EH (cell line): ENCODE data around the gene VIPR2.
A peak's percentile ranks its signal among the peaks of the same experiment; 100 is the strongest.

ENCODE experiments used
- DNase-seq: peaks from one replicate; pipeline ENCODE4 v3.0.0-alpha.2; 2015; ENCODE audit warnings: low read depth

VIPR2 gene

DNA sequence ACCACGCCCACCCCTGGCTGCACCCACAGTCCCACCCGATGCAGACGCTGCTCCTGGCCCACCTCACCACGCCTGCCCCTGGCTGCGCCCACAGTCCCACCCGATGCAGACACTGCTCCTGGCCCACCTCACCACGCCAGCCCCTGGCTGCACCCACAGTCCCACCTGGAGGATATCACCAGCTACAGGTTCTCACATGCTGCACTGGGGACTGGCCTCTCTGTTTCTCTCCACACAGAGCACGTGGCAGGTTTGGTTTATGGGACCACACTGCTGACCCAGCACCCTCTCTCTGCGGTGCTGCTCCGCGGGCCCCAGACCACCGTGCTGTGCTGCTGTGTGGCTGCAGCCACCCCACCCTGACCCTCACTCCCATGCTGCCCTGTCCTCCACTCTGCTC is 120.9 kb downstream of the VIPR2 start:
- no peak for DNase-seq

DNA sequence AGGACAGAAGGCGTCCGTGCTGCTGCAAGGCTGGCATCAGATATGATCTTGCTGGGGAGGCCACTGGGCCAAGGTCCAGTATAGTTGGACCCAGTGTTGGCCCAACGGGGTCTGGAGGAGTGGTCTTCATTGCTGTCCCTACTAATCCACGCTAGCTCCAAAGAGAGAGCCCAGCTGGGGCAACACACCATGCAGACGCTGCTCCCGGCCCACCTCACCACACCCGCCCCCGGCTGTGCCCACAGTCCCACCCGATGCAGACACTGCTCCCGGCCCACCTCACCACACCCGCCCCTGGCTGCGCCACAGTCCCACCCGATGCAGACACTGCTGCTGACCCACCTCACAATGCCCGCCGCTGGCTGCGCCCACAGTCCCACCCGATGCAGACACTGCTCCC is 121.5 kb downstream of the VIPR2 start:
- DNase-seq, result no peak

DNA sequence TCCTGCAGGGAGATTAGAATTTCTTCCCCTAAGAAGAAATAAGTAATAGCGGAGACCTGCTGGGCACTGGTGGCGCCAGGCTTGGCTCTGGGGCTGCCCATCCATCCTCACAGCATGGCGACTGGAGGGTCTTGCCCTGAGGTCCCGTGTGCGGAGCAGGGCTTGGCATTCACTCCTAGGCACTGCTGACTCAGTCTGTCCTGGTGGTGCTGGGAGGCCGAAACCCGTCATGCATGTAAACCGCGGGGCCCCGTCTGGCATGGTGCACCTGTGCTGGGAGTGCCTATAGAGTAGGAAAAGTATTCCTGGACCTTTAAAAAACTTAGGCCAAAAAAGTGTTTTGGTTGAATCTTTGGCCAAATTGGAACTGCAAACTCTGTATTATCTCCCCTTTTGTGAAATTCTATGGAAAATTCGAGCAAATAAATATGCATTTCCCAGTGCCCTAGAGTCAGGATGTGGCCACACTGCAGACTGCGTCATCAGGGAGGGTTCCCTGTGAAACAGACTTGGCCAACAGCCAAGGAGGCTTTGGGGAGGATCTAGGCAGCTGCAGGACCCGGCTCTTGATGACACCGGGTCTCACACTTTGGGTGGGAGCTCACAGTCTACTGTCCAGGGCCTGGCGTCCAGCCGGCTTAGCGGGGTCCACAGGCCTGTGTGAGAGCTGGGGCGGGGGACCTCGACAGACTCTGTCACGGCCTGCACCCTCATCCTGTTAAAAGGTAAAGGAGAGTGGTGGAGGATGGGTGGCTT is 122.3 kb downstream of the VIPR2 start:
- no peak for DNase-seq

DNA sequence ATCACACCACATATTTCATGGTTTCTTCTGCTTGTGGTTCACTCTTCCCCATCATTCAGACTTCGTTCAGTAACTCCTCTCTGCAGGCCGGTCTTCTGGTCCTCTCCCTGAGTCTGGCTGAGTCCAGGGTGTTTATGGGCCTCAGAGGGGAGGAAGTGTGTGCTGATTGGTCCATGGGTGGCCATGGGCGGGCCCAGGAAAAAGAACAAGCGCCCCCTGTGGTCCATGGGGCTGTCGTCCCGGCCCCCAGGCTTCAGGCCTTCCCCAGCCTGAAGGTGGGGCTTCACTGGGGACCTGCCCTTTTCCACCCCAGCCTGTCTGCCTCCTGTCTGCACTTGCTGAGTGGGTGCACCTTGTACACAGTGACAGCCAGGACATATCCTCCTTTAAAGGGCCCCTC is 123.7 kb downstream of the VIPR2 start:
- DNase-seq, result no peak

DNA sequence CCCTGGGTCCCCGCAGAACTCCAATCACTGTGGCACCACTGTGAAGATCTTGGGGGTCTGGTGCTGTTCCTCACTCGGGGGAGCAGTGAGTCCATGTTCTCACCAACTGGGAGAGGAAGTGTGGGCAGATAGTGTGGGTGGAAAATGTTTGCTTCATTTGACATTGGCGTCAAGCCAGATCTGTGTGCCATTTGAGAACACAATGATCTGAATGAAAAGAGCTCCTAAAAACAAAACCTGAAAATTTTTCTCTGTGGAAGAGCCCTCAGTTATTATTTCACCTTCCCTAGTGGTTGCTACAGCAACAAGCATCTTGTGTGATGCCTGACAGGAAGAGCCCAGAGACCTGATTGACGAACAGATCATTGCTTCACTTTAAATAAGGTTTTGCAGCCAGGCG is 125.6 kb downstream of the VIPR2 start:
- no peak for DNase-seq

DNA sequence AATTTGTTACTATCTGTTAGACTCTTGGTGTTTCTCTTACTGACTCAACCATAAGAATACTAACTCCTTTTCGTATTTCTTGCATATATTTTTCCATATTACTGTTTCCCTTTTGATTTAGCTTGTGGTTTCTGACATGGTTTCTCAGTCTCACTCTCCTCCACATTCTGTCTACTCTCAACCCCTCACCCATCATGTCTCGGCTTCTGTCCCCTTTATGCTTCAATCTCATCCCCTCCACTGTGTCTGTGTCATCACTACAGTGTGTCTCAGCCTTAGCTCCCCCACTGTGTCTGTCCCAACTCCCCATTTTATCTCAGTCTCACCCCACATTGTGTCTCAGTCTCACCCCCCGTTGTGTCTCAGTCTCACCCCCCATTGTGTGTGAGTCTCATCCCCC is 126.9 kb downstream of the VIPR2 start:
- no peak for DNase-seq

DNA sequence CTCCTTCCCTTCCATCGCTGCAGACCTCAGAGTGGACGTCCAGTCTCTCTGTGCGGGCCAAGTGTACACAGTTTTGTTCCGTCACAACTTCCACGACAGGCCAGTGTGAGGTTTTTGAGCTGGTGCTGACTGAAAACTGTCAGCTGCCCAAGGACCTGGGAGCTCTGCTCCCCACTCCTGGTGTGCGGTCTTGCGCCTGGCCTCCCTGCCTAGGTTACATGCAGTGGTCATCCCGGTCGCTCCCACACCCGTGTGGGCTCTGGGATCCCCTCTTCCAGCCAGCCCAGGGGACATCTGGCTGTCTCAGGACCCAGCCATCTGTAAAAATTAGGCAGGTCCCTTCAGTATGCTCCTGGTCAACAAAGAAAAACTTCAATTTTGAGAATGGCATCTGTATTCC is 127.5 kb downstream of the VIPR2 start:
- no peak for DNase-seq

DNA sequence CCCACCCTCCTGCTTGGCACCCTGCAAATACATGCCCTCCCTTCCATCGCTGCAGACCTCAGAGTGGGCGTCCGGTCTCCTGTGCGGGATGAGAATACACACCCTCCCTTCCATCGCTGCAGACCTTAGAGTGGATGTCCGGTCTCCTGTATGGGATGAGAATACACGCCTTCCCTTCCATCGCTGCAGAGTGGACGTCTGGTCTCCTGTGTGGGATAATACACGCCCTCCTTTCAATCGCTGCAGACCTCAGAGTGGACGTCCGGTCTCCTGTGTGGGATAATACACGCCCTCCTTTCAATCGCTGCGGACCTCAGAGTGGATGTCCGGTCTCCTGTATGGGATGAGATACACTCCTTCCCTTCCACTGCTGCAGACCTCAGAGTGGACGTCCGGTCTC is 128.1 kb downstream of the VIPR2 start:
- DNase-seq, result no peak

DNA sequence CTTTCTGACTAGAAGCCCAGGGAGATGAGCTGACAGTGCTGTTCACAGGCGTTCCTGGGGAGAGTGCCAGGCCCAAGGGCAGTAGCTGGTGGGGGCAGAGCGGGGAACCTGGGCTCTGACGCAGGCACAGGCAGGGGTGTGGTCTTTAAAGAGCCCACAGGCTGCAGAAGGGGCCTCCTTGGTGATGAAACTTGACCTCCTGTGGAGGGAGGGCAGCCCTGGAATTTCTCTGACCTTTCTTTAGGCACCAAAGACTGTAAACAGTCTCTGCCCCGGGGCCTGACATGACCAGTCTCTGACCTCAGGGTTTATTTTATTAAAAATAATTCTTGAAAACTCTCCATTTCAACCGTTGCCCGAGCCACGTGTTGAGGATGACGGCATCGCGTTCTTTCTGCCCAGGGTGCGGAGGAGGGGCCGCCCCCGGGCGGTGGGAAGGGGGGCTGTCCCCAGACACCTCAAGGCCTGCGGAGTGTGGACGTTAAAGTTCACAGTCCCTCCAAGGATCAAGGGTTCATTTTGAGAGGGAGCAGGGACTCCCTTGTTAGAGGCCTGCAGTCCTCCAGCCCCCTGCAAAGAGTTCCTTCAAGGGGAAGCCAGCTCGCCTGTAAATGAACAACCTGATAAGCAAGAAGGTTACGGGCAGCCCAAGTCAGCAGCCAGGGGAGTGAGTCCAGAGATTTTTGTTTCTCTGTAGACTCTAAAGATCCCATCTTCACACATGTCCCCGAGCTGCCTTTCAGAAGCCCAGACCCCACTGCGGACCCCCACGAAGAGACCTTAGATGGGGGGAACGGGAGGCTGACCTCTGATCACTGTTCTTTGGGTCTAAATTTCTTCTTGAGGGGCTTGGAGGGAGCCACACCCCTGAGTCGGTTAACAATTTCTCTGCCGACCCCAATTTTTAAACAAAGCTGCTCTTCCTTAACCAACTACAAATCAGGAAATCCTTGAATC is 128.9 kb downstream of the VIPR2 start:
- DNase-seq, result peak; percentile 11

DNA sequence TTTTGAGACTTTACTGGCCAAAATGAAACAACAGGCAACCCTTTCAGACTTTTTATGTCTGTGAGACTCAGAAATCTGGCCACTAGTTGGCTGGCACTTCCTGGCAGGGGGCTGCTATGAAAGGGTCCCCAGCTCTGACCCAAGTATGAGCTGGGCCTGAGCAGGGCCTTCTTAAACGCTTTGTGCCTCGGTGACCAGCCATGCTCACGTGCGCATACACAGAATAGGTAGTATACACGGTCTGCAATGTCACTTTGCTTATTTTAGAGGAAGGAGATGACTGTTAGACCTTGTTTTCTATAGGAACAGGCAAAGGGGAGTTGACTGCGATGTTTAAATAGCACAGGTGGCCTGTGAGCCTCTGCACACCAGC is 129.6 kb downstream of the VIPR2 start:
- no peak for DNase-seq

DNA sequence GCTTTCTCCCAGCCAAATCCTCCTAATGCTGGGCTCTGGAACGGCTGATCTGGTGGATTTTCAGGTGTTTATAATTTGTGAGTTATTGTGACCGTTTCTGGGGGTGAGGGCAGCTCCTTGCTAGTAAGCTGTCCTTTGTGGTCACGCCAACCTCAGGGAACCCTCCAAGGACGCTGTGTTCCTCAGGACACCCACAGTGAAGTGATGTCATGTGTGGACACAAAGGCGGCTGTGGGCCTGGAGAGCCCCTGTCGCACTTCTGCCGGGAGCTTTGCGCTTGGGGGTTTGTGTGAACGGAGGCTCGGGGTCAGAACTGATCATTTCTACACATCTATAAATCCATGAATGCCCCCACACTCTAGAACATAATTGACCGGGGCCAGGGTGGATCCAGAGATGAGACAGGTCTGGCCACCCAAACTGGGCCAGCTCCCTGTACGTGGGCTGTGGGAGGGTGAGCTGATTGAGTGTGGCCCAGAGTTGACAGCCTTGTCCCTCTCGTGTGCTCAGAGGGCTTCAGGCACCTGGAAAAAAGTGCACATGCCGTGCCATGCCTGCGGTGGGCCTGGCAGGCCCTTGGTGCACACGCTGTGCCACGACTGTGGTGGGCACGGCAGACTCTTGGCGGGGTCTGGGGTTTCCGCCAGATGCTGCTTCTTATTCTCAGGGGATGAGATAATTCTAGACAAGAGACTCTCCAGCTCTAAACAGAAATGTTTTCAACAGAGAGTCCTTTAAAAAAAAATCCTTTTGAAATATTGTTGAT is 130.2 kb downstream of the VIPR2 start:
- no peak for DNase-seq

DNA sequence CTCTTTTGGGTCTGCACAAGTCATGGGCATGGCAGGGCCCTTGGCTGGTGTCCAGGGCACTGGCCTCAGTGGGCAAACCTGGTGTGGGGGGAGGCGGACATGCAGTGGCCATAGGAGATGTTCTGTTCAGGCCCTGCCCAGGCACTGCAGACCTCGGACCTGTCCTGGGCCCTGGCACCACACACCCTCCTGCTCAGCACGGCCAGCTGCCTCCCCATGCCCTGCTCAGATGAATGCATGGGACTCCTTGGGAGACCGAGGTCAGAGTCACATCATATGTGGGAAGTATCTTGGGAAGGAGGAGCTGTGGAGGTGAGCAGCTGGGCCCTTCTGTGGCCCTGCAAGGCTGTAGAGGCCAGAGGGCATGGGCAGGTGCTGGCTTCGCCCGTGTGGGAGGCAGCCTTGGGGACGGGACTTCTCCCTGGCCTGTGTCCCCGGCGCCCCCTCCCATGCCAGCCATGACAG is 130.8 kb downstream of the VIPR2 start:
- DNase-seq, result no peak

DNA sequence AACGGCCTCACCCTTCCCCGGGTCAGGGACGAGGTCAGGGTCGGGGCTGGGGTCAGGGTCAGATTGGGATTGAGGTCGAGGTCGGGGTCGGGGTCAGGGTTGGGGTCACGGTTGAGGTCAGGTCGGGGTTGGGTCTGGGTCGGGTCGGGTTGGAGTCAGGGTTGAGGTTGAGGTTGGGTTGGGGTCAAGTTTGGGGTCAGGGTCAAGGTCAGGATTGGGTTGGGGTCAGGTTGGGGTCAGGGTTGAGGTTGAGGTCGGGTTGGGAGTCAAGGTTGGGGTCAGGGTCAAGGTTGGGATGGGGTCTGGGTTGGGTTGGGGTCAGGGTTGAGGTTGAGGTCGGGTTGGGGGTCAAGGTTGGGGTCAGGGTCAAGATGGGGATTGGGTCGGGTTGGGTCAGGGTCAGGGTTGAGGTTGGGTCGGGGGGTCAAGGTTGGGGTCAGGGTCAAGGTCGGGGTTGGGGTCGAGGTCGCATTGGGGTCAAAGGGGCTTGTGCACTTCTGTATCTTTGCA is 131.4 kb downstream of the VIPR2 start:
- DNase-seq, result no peak

DNA sequence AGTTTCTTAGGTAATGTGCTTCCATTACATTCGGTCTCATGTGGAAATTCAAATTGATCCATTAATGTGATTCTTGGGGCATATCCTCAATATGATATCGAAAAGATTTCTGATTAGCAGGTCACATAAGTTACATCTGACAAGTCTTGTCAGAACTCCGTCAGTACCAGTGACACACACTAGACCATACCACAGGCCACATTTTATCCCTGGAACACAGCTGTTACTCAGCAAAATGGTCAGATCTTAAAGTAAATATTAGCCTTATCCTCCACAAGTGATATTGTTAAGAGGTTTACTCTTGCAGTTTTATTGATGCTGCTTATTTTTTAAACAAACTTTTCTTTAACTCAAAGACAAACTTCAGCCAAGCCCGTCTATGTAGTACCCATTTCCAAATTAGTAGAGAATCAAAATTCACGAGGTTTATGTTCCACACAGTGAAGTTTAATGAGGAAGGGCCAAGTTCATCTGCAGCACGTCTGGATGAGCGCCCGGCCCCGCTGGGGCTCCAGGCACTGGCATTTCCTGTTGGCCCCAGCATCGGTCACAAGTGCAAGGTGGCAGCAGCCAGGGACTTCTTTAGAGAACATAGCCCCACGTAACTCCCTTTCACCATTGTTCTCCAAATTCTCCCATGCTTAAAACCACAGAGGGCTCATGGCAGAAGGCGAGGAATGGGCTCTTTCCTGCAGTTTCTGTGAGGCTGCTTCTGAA is 132.2 kb downstream of the VIPR2 start:
- DNase-seq, result no peak

DNA sequence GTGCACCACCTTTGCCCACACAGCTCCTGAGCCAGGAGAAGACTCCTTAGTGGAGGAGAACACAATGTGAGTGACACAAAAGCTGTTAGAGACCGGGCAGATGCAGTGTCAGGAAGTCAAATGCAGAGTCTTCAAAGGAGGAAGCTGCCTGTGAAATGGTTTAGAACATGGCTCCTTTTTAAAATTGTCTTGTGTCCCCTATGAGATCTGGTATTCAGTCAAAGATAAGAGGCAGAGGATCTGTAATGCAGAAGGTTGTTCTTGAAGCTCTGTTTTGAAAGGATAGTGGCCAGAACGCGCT is 133.0 kb downstream of the VIPR2 start:
- DNase-seq, result no peak

DNA sequence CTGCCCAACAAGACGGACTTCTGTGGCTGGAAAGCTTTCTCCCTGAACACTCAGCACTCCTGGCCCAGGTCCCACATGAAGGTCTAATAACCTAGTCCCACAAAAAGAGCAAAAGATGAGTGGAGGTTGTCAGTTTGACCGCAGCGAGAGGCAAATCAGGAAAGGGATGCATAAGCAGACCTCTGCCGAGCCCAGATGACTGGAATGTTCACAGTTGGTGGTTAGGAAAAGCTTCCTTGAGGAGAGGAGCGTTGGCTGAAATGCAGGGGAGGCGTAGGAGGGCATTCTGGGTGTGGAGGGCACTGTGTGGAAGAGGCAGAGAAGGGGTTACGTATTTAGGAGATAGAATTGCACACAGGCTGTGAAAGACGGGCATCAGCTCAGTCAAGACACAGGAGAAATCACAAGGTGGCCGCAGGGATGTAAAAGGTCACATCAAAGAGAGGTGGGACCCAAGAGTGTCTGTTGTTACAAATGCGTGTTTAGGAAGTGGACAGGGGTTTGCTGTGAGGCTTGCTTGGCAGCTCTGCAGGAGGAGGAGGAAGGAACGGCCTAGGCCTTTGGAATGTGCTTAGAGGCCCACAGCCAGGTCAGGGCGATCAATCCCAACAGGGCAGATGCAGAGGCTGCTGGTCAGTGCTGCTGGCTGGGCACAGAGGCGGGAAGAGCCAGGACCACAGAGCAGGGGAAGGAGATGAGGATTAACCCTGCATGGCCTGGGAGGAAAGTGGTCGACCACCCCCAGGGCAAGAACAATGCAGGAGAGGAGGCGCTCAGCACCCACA is 133.5 kb downstream of the VIPR2 start:
- DNase-seq, result no peak

DNA sequence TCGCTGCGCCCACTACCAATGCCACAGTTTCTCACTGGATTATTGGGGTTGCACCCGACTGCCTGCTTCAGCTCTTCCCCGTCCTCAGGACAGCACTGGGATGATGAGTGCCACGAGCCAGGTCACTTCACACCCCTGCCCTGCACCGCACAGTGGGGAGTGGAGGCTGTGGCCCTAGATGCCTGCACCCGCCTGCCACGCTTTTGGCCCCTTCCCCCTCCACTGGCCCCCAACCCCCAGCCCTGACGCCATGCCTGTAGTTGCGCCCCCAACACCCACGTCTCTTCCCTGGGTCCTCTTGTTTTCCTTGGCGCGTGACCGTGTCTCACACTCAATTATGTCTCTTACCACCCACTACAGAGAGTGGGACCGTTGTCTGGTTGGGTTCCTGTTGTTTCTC is 134.3 kb downstream of the VIPR2 start:
- no peak for DNase-seq

DNA sequence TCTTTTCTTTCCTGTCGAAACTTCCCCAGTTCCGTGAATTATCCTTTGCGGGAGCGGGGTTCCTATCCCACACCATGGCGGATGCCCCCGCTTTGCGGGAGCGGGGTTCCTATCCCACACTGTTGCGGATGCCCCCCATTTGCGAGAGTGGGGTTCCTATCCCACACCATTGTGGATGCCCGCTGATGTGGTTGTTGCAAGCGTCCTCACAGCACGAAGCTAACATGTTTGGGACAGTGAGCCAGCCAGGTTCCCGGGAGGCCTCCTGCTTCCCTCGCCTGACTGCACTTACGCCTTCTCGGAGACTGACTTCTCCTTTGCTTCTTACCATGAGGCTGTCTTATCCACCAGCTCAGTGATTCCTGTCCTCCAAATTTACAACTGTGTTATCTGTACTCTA is 134.7 kb downstream of the VIPR2 start:
- DNase-seq, result no peak

DNA sequence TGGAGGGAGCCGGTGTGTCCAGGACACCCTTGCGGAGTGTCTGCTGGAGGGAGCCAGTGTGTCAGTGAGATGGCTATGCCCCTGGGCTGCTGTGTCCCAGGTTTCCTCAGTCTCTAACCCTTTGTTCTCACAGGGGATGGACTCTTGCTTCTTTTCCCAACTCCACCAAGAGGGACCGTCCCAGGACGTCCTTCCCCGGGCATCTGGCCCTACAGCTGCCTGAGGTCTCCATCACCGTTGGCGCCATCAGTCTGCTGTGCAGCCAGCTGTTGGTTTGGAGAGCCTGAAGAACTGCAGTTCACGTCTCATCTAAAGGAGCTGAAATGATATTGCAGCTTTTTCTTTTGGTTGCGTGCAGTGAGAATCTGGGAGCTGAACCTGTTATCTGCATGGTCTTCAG is 136.2 kb downstream of the VIPR2 start:
- no peak for DNase-seq

DNA sequence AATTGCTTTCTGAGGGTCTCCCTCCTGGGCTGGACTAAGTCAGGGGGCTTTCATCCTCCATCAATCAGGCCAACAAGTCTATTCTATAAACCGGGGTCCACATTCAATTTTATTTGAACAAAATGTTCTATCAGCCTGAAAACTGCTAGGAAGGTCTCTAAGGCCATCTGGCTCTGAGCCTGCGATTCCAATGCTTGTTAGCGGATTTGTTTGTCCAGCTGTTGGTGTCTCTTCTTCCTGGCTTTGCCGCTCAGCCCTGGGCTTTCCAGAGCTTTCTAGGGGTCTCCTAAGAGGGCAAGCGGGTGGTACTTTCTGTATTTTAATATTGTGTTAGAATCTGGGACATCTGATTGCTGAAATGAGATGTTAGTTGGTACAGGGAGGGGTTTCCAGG is 136.7 kb downstream of the VIPR2 start:
- DNase-seq, result no peak

DNA sequence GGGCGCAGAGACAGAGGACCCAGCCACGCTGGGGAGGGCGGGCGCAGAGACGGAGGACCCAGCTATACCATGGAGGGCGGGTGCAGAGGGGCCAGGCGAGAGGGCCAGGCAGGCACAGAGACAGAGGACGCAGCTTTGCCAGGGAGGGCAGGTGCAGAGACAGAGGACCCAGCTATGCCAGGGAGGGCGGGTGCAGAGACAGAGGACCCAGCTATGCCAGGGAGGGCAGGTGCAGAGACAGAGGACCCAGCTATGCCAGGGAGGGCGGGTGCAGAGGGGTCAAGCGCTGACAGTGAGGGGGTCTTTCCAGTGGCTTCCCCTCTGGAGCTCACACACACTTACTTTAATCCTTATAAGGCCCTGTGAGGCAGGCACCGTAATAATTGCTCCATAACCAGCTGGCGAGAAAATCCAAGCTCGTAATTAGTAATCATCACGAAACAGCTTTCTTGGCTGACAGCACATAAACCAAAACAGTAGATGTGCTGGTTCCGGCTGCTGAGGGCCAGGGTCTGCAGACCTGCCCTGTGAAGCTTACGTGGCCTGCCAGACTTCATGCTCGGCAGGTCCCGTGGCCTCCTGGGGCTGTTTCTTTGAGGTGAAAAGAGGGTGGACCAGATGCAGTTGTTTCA is 137.2 kb downstream of the VIPR2 start:
- no peak for DNase-seq
